GM23248 (cell line): Measurements from ENCODE around the gene BZW1.

Experiments used
- EZH2 ChIP-seq: fragments of 200-600 bp; sonication (generic); IDR thresholded peaks from 2 replicates; pipeline ENCODE4 v1.6.1; 2018; ENCODE audit warnings: antibody characterized with exemption, mild to moderate bottlenecking; ENCODE audit not compliant: insufficient read depth, poor library complexity, severe bottlenecking
- EZH2phosphoT487 ChIP-seq: fragments of 200-600 bp; sonication (generic); IDR thresholded peaks from 2 replicates; pipeline ENCODE4 v1.6.1; 2018; ENCODE audit warnings: antibody characterized with exemption, moderate library complexity, mild to moderate bottlenecking, low read depth; ENCODE audit not compliant: insufficient read depth

GRCh38 chr2:200773083-200773482, 38.6 kb upstream of the BZW1 start:
- TF ChIP-seq EZH2phosphoT487 = no peak
- no peak for TF ChIP-seq EZH2
